ENCODE measurements around the gene FAM78B.

FAM78B gene

GRCh38 chr1:166175032-166175431 lies 8.2 kb upstream of the FAM78B start:
- no peak overlapping the region for H3K4me3 ChIP-seq (ENCODE audit: low read depth, low read length)
- no peak for TF ChIP-seq CTCF (IDR thresholded peaks at IDR 0.05; ENCODE audit: insufficient read depth, low read depth, low read length, missing control alignments)
- DNase-seq (ENCODE audit: low read depth), result no peak

- H3K4me3 ChIP-seq (ENCODE audit: low read depth, low read length), result no peak overlapping the region
- DNase-seq (ENCODE audit: low read depth), result no peak
- no peak for TF ChIP-seq CTCF (IDR thresholded peaks at IDR 0.05; ENCODE audit: insufficient read depth, low read depth, low read length, missing control alignments)
These were observed 7.3 kb upstream of the FAM78B start for GRCh38 chr1:166174108-166174507.

GRCh38 chr1:166172106-166172505 lies 5.3 kb upstream of the FAM78B start:
- no peak for TF ChIP-seq CTCF (IDR thresholded peaks at IDR 0.05; ENCODE audit: insufficient read depth, low read depth, low read length, missing control alignments)
- H3K4me3 ChIP-seq (ENCODE audit: low read depth, low read length), result no peak overlapping the region
- DNase-seq (ENCODE audit: low read depth), result no peak

- TF ChIP-seq CTCF (IDR thresholded peaks at IDR 0.05; ENCODE audit: insufficient read depth, low read depth, low read length, missing control alignments), result no peak
- no peak overlapping the region for H3K4me3 ChIP-seq (ENCODE audit: low read depth, low read length)
- no peak for DNase-seq (ENCODE audit: low read depth)
These were observed 3.9 kb upstream of the FAM78B start for GRCh38 chr1:166170726-166171125.

- peak; percentile 85 for DNase-seq (ENCODE audit: low read depth)
- H3K4me3 ChIP-seq (ENCODE audit: low read depth, low read length), result no peak overlapping the region
- TF ChIP-seq CTCF (IDR thresholded peaks at IDR 0.05; ENCODE audit: insufficient read depth, low read depth, low read length, missing control alignments), result no peak
These were observed 3.3 kb upstream of the FAM78B start for GRCh38 chr1:166170075-166170474.

GRCh38 chr1:166169182-166169581 lies 2.4 kb upstream of the FAM78B start:
- peak; percentile 65 for DNase-seq (ENCODE audit: low read depth)
- H3K4me3 ChIP-seq (ENCODE audit: low read depth, low read length), result no peak overlapping the region
- no peak for TF ChIP-seq CTCF (IDR thresholded peaks at IDR 0.05; ENCODE audit: insufficient read depth, low read depth, low read length, missing control alignments)

- peak overlapping the region; percentile 32 for H3K4me3 ChIP-seq (ENCODE audit: low read depth, low read length)
- no peak for TF ChIP-seq CTCF (IDR thresholded peaks at IDR 0.05; ENCODE audit: insufficient read depth, low read depth, low read length, missing control alignments)
- DNase-seq (ENCODE audit: low read depth), result no peak
These were observed 748 bp upstream of the FAM78B start for GRCh38 chr1:166167572-166167925.

All from GM12865 (cell line).